Measurements from ENCODE around the gene NEK1. TPM values are rescaled to one million over a fixed set of nuclear protein-coding genes. Genes with fewer than 3 reads are reported as not detected.

The NEK1 gene
- total and polyA plus RNA-seq, 2 experiments from 2014 or later = 9.3 to 19.5 TPM

DNA sequence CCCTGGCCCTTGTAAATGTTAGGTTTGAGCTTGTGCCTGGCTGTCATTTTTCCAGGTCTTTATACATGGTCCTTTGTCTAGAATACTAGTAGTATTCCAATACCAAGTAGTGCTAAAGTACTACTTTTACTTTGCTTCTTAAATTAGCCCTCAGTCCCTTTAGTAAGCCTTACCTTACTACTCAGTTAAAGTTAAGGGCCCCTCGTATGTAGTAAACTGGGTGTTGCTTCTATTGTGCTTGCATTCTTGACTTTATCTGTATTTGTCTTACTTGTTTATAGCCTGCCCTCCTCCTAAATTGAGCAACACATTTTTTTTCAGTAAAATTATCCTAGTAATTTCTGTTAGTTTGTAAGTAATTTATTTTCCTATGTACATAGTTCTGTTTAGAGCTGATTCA lies 33.2 kb upstream of the NEK1 start:
- Histone ChIP-seq H4K20me1 (replicated peaks; ENCODE audit: insufficient read depth) (no peaks in the 10 kb centered on the region; the same call in 1 of the 2 replicates), H3K79me2 (replicated peaks; ENCODE audit: insufficient read depth) (no peaks in the 10 kb centered on the region; the same call in 1 of the 2 replicates), H3K27ac (ENCODE audit: low read depth) (no peak overlapping the region), H3K9me2 (ENCODE audit: insufficient read depth) (no peaks in the 10 kb centered on the region), H3K4me1 (ENCODE audit: insufficient read depth) (no peaks in the 10 kb centered on the region), H3F3A (replicated peaks; ENCODE audit: low read depth) (no peaks in the 10 kb centered on the region), H2AFZ (no peak overlapping the region), H3K27me3 (ENCODE audit: insufficient read depth) (no peaks in the 10 kb centered on the region), H3K4me2 (no peak overlapping the region), H3K36me3 (ENCODE audit: insufficient read depth) (no peaks in the 10 kb centered on the region), H3K4me3 (no peak overlapping the region)
- Mint-ChIP-seq H3K9me3 (no peaks in the 10 kb centered on the region), H3K36me3 (ENCODE audit: low read depth) (no peaks in the 10 kb centered on the region), H3K27ac (no peak overlapping the region), H3K4me3 (no peak overlapping the region), H3K27me3 (ENCODE audit: insufficient read depth, low read depth, poor library complexity) (peaks cover 3% of the 10 kb centered on the region), H3K4me1 (no peaks in the 10 kb centered on the region)
- TF ChIP-seq, protein P1, sequence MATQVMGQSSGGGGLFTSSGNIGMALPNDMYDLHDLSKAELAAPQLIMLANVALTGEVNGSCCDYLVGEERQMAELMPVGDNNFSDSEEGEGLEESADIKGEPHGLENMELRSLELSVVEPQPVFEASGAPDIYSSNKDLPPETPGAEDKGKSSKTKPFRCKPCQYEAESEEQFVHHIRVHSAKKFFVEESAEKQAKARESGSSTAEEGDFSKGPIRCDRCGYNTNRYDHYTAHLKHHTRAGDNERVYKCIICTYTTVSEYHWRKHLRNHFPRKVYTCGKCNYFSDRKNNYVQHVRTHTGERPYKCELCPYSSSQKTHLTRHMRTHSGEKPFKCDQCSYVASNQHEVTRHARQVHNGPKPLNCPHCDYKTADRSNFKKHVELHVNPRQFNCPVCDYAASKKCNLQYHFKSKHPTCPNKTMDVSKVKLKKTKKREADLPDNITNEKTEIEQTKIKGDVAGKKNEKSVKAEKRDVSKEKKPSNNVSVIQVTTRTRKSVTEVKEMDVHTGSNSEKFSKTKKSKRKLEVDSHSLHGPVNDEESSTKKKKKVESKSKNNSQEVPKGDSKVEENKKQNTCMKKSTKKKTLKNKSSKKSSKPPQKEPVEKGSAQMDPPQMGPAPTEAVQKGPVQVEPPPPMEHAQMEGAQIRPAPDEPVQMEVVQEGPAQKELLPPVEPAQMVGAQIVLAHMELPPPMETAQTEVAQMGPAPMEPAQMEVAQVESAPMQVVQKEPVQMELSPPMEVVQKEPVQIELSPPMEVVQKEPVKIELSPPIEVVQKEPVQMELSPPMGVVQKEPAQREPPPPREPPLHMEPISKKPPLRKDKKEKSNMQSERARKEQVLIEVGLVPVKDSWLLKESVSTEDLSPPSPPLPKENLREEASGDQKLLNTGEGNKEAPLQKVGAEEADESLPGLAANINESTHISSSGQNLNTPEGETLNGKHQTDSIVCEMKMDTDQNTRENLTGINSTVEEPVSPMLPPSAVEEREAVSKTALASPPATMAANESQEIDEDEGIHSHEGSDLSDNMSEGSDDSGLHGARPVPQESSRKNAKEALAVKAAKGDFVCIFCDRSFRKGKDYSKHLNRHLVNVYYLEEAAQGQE (IDR thresholded peaks at IDR 0.05; ENCODE audit: unreplicated experiment) = no peak
- no peak for TF ChIP-seq EZH2phosphoT487 (IDR thresholded peaks at IDR 0.05; ENCODE audit: unreplicated experiment)
- TF ChIP-seq STAT1 (IDR thresholded peaks at IDR 0.05; ENCODE audit: unreplicated experiment) = no peak
- TF ChIP-seq, protein P2, sequence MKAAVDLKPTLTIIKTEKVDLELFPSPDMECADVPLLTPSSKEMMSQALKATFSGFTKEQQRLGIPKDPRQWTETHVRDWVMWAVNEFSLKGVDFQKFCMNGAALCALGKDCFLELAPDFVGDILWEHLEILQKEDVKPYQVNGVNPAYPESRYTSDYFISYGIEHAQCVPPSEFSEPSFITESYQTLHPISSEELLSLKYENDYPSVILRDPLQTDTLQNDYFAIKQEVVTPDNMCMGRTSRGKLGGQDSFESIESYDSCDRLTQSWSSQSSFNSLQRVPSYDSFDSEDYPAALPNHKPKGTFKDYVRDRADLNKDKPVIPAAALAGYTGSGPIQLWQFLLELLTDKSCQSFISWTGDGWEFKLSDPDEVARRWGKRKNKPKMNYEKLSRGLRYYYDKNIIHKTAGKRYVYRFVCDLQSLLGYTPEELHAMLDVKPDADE (IDR thresholded peaks at IDR 0.05) = no peak
- TF ChIP-seq, protein P3, sequence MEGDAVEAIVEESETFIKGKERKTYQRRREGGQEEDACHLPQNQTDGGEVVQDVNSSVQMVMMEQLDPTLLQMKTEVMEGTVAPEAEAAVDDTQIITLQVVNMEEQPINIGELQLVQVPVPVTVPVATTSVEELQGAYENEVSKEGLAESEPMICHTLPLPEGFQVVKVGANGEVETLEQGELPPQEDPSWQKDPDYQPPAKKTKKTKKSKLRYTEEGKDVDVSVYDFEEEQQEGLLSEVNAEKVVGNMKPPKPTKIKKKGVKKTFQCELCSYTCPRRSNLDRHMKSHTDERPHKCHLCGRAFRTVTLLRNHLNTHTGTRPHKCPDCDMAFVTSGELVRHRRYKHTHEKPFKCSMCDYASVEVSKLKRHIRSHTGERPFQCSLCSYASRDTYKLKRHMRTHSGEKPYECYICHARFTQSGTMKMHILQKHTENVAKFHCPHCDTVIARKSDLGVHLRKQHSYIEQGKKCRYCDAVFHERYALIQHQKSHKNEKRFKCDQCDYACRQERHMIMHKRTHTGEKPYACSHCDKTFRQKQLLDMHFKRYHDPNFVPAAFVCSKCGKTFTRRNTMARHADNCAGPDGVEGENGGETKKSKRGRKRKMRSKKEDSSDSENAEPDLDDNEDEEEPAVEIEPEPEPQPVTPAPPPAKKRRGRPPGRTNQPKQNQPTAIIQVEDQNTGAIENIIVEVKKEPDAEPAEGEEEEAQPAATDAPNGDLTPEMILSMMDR (conservative IDR thresholded peaks at IDR 0.05; ENCODE audit: low read depth in 2 of 2) = no peak
- no peak for TF ChIP-seq NANOG (IDR thresholded peaks at IDR 0.05; ENCODE audit: borderline replicate concordance)
- TF ChIP-seq JUNB (IDR thresholded peaks at IDR 0.05; ENCODE audit: unreplicated experiment) = no peak
- DNase-seq (ENCODE audit: low spot score) (no peak), ATAC-seq (no peak)

DNA sequence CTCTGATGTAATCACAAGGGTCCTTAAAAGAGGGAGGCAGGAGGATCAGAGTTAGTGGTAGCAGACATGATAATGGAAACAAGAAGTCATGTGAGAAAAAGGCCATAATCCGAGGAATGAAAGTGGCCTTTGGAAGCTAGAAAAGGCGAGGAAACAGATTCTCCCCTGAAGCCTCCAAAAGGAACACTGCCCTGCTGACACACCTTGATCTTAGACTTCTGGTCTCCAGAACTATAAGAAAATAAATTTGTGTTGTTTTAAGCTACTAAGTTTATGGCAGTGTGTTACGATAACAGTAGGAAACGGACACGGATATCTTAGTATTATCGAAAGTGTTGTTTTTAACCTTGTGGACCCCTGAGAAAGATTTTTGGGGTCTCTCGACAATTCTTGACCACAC lies 32.4 kb upstream of the NEK1 start:
- no peaks in the 10 kb centered on the region for H3F3A ChIP-seq (replicated peaks; ENCODE audit: low read depth)
- Mint-ChIP-seq H3K27me3 (ENCODE audit: insufficient read depth, low read depth, poor library complexity) (peaks cover 3% of the 10 kb centered on the region), H3K9me3 (no peaks in the 10 kb centered on the region), H3K4me1 (no peaks in the 10 kb centered on the region), H3K4me3 (no peak overlapping the region), H3K36me3 (ENCODE audit: low read depth) (no peaks in the 10 kb centered on the region), H3K27ac (no peak overlapping the region)
- no peak overlapping the region for H2AFZ ChIP-seq
- H3K36me3 ChIP-seq (ENCODE audit: insufficient read depth) = no peaks in the 10 kb centered on the region
- H3K27me3 ChIP-seq (ENCODE audit: insufficient read depth) = no peaks in the 10 kb centered on the region
- no peaks in the 10 kb centered on the region; the same call in 1 of the 2 replicates for H3K79me2 ChIP-seq (replicated peaks; ENCODE audit: insufficient read depth)
- no peak overlapping the region for H3K4me2 ChIP-seq
- H3K4me1 ChIP-seq (ENCODE audit: insufficient read depth) = no peaks in the 10 kb centered on the region
- ATAC-seq (no peak), DNase-seq (ENCODE audit: low spot score) (no peak)
- no peaks in the 10 kb centered on the region for H3K9me2 ChIP-seq (ENCODE audit: insufficient read depth)
- H4K20me1 ChIP-seq (replicated peaks; ENCODE audit: insufficient read depth) = no peaks in the 10 kb centered on the region; the same call in 1 of the 2 replicates
- H3K27ac ChIP-seq (ENCODE audit: low read depth) = no peak overlapping the region
- H3K4me3 ChIP-seq = no peak overlapping the region
- TF ChIP-seq ZNF114 (CRISPR knock-in tag; IDR thresholded peaks at IDR 0.05) = no peak
- TF ChIP-seq, protein P2 (IDR thresholded peaks at IDR 0.05) = no peak
